AG04450 (cell line): ENCODE data around the gene OGDH. TPM values are rescaled to one million over a fixed set of nuclear protein-coding genes. Genes with fewer than 3 reads are reported as not detected.

Source experiments
- CTCF ChIA-PET: fragments of 300-600, 350-600 bp; formaldehyde crosslinking; extraction: SDS; loops from one replicate; lab custom pipeline; 2022; ENCODE audit warnings: antibody characterized with exemption, inconsistent platforms; lab: Charles Lee
- POLR2A ChIA-PET: fragments of 350-600 bp; formaldehyde crosslinking; extraction: SDS; loops from one replicate; lab custom pipeline; 2021; ENCODE audit warnings: antibody characterized with exemption, inconsistent platforms; lab: Yijun Ruan, JAX
- DNase-seq: peaks from one replicate; pipeline ENCODE4 v3.0.0-alpha.2; 2011; ENCODE audit warnings: low read depth, low spot score
- H3K27ac ChIP-seq: one replicate; pipeline ENCODE4 v1.5.1; 2012; ENCODE audit warnings: low read depth, low read length, control low read depth
- H3K27me3 ChIP-seq: one replicate; pipeline ENCODE4 v1.6.0; 2012; ENCODE audit warnings: low read length; ENCODE audit not compliant: control insufficient read depth, insufficient read depth
- H3K4me3 ChIP-seq: 2 replicates; pipeline ENCODE4 v1.5.1; 2011; ENCODE audit warnings: mild to moderate bottlenecking, low read depth, low read length, control low read depth
- H3K9me3 ChIP-seq: 2 replicates; pipeline ENCODE4 v1.5.1; 2012; ENCODE audit warnings: low read length; ENCODE audit not compliant: control insufficient read depth, insufficient read depth
- CTCF ChIP-seq: IDR thresholded peaks from 2 replicates; pipeline ENCODE4 v1.5.1; 2011; ENCODE audit warnings: low read depth, low read length, control low read depth, inconsistent platforms
- polyA plus RNA-seq: library from polyadenylated mRNA; depleted of rRNA; stranded (reverse); fragments of >200 nt; gene quantifications from 2 replicates; pipeline ENCODE4 v1.2.3, GENCODE V29; 2011

Gene OGDH
- polyA plus RNA-seq, 1 experiment = 35.8 TPM

DNA sequence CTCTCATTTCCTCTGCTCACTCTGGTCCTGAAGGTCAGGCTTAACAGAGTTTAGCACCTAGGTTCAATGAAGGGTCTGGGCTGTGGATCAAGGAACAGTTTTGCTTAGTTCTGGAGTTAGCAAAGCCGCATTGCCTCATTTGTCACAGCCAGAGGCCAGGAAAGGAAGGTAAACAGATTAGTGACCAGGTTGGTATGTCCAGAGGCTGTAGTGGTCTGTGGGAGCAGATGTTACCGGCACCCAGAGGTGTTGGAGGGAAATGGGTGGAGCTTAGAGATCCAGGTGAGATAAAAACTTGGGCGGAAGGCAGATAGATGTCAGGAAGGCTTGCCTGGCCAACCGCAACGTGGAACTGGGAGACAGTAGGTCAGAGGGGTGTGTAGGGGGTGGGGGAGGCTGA, 105.6 kb downstream of the OGDH start:
- CTCF ChIA-PET = no interaction called here
- Histone ChIP-seq H3K27me3 (no peaks in the 10 kb centered on the region), H3K27ac (no peak overlapping the region), H3K4me3 (no peak overlapping the region), H3K9me3 (no peaks in the 10 kb centered on the region; the same call in 1 of the 2 replicates)
- TF ChIP-seq CTCF = no peak
- no peak for DNase-seq
- POLR2A ChIA-PET = no interaction called here

- TF ChIP-seq CTCF = no peak
- POLR2A ChIA-PET = no interaction called here
- no peaks in the 10 kb centered on the region for H3K27me3 ChIP-seq
These were observed 106.7 kb downstream of the OGDH start for GRCh38 chr7:44713141-44713540.

GRCh38 chr7:44713680-44714335, 107.4 kb downstream of the OGDH start:
- Histone ChIP-seq H3K9me3 (no peaks in the 10 kb centered on the region), H3K4me3 (no peak overlapping the region), H3K27me3 (no peaks in the 10 kb centered on the region), H3K27ac (no peak overlapping the region)
- CTCF ChIA-PET = no interaction called here
- DNase-seq = no peak
- TF ChIP-seq CTCF = no peak
- POLR2A ChIA-PET = no interaction called here

More at GRCh38 chr7:44713141-44713540, 106.7 kb downstream of the OGDH start:
- Histone ChIP-seq H3K4me3 (no peak overlapping the region), H3K9me3 (no peaks in the 10 kb centered on the region; the same call in 1 of the 2 replicates), H3K27ac (no peak overlapping the region)
- no peak for DNase-seq
- CTCF ChIA-PET = no interaction called here

GRCh38 chr7:44716205-44716604, 109.8 kb downstream of the OGDH start:
- Histone ChIP-seq H3K4me3 (no peak overlapping the region), H3K27me3 (no peaks in the 10 kb centered on the region), H3K9me3 (peaks cover 6% of the 10 kb centered on the region), H3K27ac (no peak overlapping the region)
- ChIA-PET POLR2A (no interaction called here), CTCF (no interaction called here)
- no peak for DNase-seq
- no peak for TF ChIP-seq CTCF

DNA sequence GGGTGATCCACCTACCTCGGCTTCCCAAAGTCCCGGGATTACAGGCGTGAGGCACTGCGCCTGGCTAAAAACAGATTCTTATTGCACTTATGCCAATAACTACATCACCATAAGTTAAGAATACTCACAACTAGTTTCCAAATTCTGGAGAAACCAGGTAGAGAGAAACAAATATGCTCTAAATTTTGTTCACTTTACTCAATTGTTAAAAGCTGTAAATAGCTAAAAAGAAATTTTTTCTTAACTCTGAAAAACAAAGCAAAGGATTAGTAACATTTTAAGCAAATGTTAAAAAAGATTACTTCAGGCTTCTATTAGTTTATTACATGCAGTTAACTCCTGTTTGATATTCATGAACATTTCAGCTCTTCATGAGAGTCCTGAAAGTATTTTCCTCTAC, 113.9 kb downstream of the OGDH start:
- no peak overlapping the region for H3K4me3 ChIP-seq
- TF ChIP-seq CTCF = no peak
- ChIA-PET POLR2A (no interaction called here), CTCF (no interaction called here)
- no peaks in the 10 kb centered on the region for H3K27me3 ChIP-seq
- no peak overlapping the region for H3K27ac ChIP-seq
- peaks cover 13% of the 10 kb centered on the region for H3K9me3 ChIP-seq
- DNase-seq = no peak
